Measurements from ENCODE around the gene MYO7B.

The MYO7B gene

DNA sequence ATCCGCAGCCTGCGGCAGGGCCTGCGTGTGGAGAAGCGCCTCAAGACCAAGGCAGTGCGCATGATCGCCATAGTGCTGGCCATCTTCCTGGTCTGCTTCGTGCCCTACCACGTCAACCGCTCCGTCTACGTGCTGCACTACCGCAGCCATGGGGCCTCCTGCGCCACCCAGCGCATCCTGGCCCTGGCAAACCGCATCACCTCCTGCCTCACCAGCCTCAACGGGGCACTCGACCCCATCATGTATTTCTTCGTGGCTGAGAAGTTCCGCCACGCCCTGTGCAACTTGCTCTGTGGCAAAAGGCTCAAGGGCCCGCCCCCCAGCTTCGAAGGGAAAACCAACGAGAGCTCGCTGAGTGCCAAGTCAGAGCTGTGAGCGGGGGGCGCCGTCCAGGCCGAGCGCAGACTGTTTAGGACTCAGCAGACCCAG lies 115.9 kb downstream of the MYO7B start:
- no peak for DNase-seq (ENCODE audit: low read depth)
- H3K4me3 ChIP-seq (ENCODE audit: low read depth, low read length) = no peak overlapping the region
- TF ChIP-seq, protein P1, sequence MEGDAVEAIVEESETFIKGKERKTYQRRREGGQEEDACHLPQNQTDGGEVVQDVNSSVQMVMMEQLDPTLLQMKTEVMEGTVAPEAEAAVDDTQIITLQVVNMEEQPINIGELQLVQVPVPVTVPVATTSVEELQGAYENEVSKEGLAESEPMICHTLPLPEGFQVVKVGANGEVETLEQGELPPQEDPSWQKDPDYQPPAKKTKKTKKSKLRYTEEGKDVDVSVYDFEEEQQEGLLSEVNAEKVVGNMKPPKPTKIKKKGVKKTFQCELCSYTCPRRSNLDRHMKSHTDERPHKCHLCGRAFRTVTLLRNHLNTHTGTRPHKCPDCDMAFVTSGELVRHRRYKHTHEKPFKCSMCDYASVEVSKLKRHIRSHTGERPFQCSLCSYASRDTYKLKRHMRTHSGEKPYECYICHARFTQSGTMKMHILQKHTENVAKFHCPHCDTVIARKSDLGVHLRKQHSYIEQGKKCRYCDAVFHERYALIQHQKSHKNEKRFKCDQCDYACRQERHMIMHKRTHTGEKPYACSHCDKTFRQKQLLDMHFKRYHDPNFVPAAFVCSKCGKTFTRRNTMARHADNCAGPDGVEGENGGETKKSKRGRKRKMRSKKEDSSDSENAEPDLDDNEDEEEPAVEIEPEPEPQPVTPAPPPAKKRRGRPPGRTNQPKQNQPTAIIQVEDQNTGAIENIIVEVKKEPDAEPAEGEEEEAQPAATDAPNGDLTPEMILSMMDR (conservative IDR thresholded peaks at IDR 0.05; ENCODE audit: low read depth, low read length) = no peak

DNA sequence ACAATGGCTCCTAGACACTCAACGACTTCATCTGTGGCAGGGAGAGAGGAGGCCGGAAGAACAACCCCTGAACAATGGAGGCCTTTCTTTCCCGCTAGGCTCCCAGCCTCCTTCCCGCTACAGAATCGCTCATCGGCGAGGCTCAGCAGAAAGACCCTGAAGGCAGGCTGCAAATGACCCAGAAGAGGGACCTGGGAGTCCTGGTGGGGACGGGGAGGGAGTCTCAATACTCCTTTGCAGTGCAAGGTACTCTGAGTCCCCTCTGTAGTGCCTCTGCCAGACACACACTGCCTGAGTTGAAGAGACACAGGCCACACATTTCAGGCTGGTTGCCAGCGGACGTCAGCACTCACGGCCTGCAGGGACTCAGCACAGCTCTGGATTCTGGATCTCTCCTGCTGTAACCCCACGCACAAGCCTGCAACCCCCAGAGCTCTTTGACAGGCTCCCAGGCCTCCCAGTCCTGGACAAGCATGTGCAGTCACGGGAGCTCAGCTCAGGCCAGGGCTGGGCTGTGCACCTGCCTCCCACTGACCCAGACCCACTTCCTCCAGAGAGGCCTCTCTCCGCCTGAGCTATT lies 116.6 kb downstream of the MYO7B start:
- DNase-seq (ENCODE audit: low read depth) = no peak
- no peak overlapping the region for H3K4me3 ChIP-seq (ENCODE audit: low read depth, low read length)
- TF ChIP-seq, protein P1 (conservative IDR thresholded peaks at IDR 0.05; ENCODE audit: low read depth, low read length) = no peak

DNA sequence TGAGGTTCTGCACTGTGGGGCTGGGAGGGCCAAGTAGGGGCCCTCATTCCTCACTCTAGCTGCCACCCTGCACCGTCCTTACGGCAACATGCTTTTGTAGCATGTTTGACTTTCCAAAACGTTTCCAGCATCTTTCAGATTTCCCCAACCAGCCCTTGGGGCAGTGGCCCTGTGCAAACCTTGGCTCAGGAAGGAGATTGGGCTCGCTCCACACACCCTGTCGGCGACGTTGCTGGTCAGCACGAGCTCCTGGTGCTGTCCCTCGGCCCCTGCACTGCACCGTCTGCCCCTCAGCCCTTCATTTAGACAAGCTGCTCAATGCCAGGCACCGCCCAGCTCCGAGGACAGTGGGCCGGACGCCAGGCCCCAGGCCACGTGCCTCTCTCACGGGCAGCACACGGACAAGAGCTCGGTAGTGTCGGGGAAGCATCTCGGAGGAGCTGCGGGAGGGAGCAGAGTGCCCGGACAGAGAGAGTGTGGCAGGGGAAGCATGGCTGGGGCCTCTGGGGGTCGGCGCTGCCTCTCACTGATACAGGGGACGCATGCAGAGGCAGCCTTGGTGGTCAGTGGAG lies 117.4 kb downstream of the MYO7B start:
- no peak for DNase-seq (ENCODE audit: low read depth)
- TF ChIP-seq, protein P1 (conservative IDR thresholded peaks at IDR 0.05; ENCODE audit: low read depth, low read length) = no peak
- H3K4me3 ChIP-seq (ENCODE audit: low read depth, low read length) = no peak overlapping the region

DNA sequence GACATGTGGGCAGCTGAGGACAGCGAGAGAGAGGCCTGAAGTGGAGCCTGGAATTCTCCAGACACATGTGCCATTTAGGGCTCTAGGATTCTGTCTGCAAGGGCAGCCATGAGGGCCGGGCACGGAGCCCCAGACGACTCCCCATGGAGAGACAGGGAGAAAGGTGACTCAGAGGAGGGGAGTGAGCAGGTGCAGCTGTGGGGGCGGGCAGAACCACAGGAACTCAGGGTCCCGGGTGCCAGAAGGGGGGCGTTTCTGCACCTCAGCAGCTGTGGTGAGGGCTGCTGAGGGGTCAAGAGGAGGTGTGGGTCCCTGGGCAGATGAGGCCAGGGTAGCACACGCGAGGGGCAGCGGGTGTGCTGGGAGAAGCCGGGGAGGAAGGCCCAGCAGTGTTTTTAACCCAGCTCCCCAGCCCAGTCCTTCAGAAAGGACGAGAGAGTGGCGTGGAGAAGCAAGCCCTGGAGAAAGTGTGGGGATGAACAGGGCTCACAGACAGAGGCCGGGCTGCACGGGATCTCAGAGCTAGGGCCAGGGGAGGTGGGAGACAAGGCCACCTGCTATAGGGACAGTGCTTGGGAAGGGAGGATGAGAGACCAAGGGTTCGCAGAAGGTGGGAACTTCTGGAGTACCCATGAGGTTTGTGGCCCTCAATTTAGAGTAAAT lies 118.1 kb downstream of the MYO7B start:
- DNase-seq (ENCODE audit: low read depth) = no peak
- H3K4me3 ChIP-seq (ENCODE audit: low read depth, low read length) = no peak overlapping the region
- TF ChIP-seq, protein P1 (conservative IDR thresholded peaks at IDR 0.05; ENCODE audit: low read depth, low read length) = no peak

DNA sequence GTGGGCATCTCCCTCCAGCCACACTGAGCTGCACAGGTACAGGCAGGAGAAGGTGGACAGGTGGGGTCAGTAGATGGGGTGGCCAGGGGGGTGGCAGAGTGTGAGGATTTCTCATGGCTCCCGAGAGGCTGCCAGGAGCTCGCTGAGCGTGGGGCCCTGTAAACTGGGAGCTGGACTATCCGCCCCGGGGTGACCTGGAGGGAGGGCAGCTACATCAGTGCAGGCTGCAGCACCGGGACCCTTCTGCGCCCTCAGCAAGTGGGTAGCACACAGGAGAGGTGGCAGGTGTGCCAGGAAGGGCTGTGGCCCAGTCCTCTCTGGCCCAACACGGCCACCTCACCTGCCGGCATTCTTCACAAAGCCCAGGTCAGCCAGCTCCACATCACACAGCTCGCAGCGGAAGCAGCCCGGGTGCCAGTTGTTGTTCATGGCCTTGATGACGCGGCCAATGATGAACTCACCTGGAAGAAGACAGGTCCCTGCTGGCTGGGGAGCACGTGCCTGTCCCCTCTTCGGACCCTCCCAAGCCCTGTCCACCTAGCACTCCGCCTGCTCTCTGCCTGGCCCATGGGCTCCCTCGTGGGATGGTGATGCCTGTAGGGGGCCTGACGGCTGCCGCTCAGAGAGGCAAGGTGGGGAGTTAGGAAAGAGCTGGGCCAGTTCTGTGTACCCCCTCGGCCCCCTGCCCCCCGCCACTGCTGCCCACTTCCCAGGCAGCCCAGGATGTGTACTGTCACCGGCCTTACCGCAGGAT lies 118.8 kb downstream of the MYO7B start:
- H3K4me3 ChIP-seq (ENCODE audit: low read depth, low read length) = no peak overlapping the region
- no peak for DNase-seq (ENCODE audit: low read depth)
- TF ChIP-seq, protein P1 (conservative IDR thresholded peaks at IDR 0.05; ENCODE audit: low read depth, low read length) = no peak

DNA sequence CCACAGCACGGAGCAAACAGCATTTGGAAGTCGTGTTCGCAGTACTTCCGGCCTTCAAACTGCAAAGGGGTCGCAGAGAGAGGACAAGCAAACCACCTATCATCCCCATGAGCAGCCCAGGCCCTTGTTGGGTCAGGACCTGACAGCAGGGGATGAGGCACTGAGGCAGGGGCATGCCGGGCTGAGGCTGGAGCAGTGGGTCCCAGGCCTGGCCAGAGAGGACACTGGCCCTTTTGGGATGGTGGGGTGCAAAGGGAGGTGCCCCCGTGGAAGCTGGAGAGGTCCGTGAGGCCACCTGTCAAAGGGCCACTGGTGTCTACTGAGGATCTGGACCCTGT lies 119.3 kb downstream of the MYO7B start:
- no peak for DNase-seq (ENCODE audit: low read depth)
- TF ChIP-seq, protein P1 (conservative IDR thresholded peaks at IDR 0.05; ENCODE audit: low read depth, low read length) = no peak
- H3K4me3 ChIP-seq (ENCODE audit: low read depth, low read length) = no peak overlapping the region

Data from choroid plexus epithelial cell (primary cell).